Measurements from ENCODE around the gene MYO7A.

- TF ChIP-seq CTCF (IDR thresholded peaks at IDR 0.05) (no peak), POLR2A (IDR thresholded peaks at IDR 0.05) (no peak), POLR2AphosphoS5 (IDR thresholded peaks at IDR 0.05) (no peak)
These were observed 26.5 kb downstream of the MYO7A start for GRCh38 chr11:77154381-77155081.
